GM12875 (cell line): Measurements from ENCODE around the gene RPTOR.

Experiments used
- H3K4me3 ChIP-seq: one replicate; pipeline ENCODE4 v1.5.1; 2011; ENCODE audit warnings: low read depth, low read length, control low read depth
- TF ChIP-seq, protein P1 (sequence below): IDR thresholded peaks from 2 replicates; pipeline ENCODE4 v1.5.1; 2011; ENCODE audit warnings: low read depth, mild to moderate bottlenecking, control low read depth, inconsistent platforms, low read length, moderate library complexity, borderline replicate concordance; ENCODE audit not compliant: insufficient read depth

RPTOR gene

DNA sequence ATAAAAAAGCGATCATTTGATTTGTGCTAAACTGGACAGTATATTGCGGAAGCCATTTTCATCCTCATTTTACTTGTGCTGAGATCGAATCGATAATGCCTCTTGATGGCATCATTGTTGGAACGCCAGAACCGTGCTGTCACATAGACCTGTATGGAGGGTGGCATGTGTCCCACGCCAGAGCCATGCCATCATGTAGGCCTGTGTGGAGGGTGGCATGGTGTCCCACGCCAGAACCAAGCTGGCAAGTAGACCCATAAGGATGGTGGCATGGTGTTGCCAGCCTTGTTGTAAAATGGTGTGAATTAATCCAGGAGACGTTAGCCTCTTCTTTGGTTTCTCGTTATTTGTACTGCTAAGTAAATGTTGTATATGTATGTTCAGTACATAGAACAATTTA lies 224.3 kb downstream of the RPTOR start:
- TF ChIP-seq, protein P1, sequence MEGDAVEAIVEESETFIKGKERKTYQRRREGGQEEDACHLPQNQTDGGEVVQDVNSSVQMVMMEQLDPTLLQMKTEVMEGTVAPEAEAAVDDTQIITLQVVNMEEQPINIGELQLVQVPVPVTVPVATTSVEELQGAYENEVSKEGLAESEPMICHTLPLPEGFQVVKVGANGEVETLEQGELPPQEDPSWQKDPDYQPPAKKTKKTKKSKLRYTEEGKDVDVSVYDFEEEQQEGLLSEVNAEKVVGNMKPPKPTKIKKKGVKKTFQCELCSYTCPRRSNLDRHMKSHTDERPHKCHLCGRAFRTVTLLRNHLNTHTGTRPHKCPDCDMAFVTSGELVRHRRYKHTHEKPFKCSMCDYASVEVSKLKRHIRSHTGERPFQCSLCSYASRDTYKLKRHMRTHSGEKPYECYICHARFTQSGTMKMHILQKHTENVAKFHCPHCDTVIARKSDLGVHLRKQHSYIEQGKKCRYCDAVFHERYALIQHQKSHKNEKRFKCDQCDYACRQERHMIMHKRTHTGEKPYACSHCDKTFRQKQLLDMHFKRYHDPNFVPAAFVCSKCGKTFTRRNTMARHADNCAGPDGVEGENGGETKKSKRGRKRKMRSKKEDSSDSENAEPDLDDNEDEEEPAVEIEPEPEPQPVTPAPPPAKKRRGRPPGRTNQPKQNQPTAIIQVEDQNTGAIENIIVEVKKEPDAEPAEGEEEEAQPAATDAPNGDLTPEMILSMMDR = no peak
- no peak overlapping the region for H3K4me3 ChIP-seq

GRCh38 chr17:80769516-80769915 lies 224.9 kb downstream of the RPTOR start:
- TF ChIP-seq, protein P1 = no peak
- no peak overlapping the region for H3K4me3 ChIP-seq

DNA sequence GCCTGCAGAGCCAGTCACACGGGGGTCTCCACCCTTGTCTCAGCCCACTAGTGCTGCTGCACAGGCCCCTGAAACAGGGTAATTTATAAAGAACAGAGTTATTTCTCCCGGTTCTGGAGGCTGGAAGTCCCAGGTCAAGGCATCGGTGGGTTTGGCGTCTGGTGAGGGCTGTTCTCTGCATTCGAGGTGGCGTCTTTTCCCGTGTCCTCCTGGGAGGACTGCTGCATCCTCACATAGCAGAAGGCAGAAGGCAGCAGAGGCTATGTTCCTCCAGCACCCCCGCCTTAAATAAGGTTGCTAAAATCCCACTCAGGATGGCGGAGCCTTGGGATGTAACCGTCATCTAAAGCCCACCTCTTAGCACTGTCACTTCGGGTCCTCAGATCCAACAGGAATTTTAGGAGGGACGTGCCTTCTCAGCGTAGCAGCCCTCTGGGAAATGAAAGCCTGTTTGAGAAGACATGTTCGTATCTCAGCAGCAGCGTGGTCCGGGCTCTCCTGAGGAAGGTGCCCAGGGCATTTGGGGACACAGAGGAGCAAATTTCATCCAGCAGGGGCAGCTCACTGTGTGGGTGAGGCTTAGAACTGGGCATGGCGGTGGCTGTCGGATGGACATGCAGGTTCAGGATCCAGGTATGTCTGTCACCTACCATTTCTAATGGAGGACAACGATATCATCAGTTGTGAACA lies 225.4 kb downstream of the RPTOR start:
- H3K4me3 ChIP-seq = no peak overlapping the region
- TF ChIP-seq, protein P1 = no peak

DNA sequence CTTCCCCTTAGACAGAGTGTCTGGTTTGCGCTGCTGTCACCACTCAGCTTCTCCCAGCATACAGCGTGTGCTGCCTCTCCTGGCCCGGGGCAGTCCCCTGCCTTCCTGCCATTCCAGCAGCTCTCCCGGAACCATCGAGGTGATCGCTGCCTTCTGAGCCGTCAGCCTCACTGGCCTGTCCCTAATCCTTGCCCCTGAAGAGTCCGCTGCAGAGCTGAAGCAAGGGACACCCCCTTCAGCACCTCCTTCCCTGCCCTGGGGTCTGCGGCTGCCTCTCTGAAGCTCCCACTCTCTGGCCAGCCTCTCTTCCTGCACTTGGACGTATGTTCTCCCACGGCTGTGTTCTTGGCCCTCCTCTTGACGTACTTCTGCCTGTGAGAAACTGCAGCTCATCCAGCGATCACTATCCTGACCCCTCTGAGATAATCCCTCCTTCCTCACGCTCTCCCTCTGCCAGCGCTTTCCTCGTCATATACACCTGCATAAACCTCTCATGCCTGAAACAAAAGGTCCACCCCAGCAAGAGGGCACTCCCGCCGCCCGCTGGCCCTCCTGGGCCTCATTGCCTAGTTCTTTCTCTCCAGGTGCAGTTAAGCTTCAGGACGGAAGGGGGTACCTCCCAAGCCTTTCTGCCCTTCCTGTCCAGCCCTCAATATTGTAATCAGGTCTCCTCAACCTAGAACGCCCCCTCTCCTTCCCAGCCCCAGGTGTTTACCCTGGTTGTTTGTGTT lies 226.4 kb downstream of the RPTOR start:
- H3K4me3 ChIP-seq = no peak overlapping the region
- TF ChIP-seq, protein P1 = no peak

GRCh38 chr17:80771612-80772005 lies 227.0 kb downstream of the RPTOR start:
- H3K4me3 ChIP-seq = no peak overlapping the region
- TF ChIP-seq, protein P1 = no peak

GRCh38 chr17:80772906-80773242 lies 228.2 kb downstream of the RPTOR start:
- no peak overlapping the region for H3K4me3 ChIP-seq
- TF ChIP-seq, protein P1 = no peak
